Measurements from ENCODE around the gene KIF18B. TPM values are rescaled to one million over a fixed set of nuclear protein-coding genes. Genes with fewer than 3 reads are reported as not detected.

The KIF18B gene
- total RNA-seq, 2 experiments from 2014 or later, result 104 to 113 TPM

GRCh38 chr17:44967907-44968224, 20.3 kb upstream of the KIF18B start:
- no peaks in the 10 kb centered on the region for H3K36me3 Mint-ChIP-seq (ENCODE audit: low read depth)
- DNase-seq (no peak), ATAC-seq (no peak)
- CTCF ChIA-PET, result interaction anchor here (1.0 to 1.5 kb wide), 2 partner anchors 48 to 131 kb away, joined by 5 read pairs; no protein-coding TSS in a partner anchor
- H3K27ac Mint-ChIP-seq, result no peak overlapping the region
- peaks cover 75% of the 10 kb centered on the region for H3K27me3 Mint-ChIP-seq (ENCODE audit: low read depth)
- no peak overlapping the region for H3K4me3 Mint-ChIP-seq
- no peaks in the 10 kb centered on the region for H3K9me3 Mint-ChIP-seq (ENCODE audit: insufficient read depth)
- H3K4me1 Mint-ChIP-seq (ENCODE audit: low read depth), result peaks cover 31% of the 10 kb centered on the region
- POLR2A ChIA-PET, result interaction anchor here (1.2 to 1.4 kb wide), 3 partner anchors 19 to 52 kb away, joined by 3 to 5 read pairs (median 3); no protein-coding TSS in a partner anchor

- ChIA-PET POLR2A (no interaction called here), CTCF (interaction anchor here (1.1 kb wide), 1 partner anchor 55 kb away, joined by 7 read pairs; no protein-coding TSS in a partner anchor)
- peaks cover 30% of the 10 kb centered on the region for H3K4me1 Mint-ChIP-seq (ENCODE audit: low read depth)
- H3K4me3 Mint-ChIP-seq, result no peak overlapping the region
- no peaks in the 10 kb centered on the region for H3K36me3 Mint-ChIP-seq (ENCODE audit: low read depth)
- peaks cover 74% of the 10 kb centered on the region for H3K27me3 Mint-ChIP-seq (ENCODE audit: low read depth)
- peak; percentile 2 for ATAC-seq
- no peaks in the 10 kb centered on the region for H3K9me3 Mint-ChIP-seq (ENCODE audit: insufficient read depth)
- H3K27ac Mint-ChIP-seq, result no peak overlapping the region
- no peak for DNase-seq
Observed at GRCh38 chr17:44967026-44967906, 19.7 kb upstream of the KIF18B start.

GRCh38 chr17:44966348-44967025, 18.9 kb upstream of the KIF18B start:
- no peak for DNase-seq
- POLR2A ChIA-PET, result interaction anchor here (1.5 kb wide), 1 partner anchor 10 kb away, joined by 3 read pairs; no protein-coding TSS in a partner anchor

GRCh38 chr17:44965481-44966234, 18.1 kb upstream of the KIF18B start:
- no peak for ATAC-seq
- H3K9me3 Mint-ChIP-seq (ENCODE audit: insufficient read depth), result no peaks in the 10 kb centered on the region
- H3K27me3 Mint-ChIP-seq (ENCODE audit: low read depth), result peaks cover 67% of the 10 kb centered on the region
- no peak for DNase-seq
- ChIA-PET POLR2A (interaction anchor here (1.5 kb wide), 1 partner anchor 9 kb away, joined by 3 read pairs; no protein-coding TSS in a partner anchor), CTCF (interaction anchor here (1.1 kb wide), 1 partner anchor 57 kb away, joined by 7 read pairs; no protein-coding TSS in a partner anchor)
- H3K4me1 Mint-ChIP-seq (ENCODE audit: low read depth), result peaks cover 26% of the 10 kb centered on the region
- no peak overlapping the region for H3K4me3 Mint-ChIP-seq
- H3K27ac Mint-ChIP-seq, result no peak overlapping the region
- H3K36me3 Mint-ChIP-seq (ENCODE audit: low read depth), result no peaks in the 10 kb centered on the region

More at GRCh38 chr17:44966348-44967025, 18.9 kb upstream of the KIF18B start:
- ATAC-seq, result no peak
- peaks cover 25% of the 10 kb centered on the region for H3K4me1 Mint-ChIP-seq (ENCODE audit: low read depth)
- no peak overlapping the region for H3K4me3 Mint-ChIP-seq
- H3K36me3 Mint-ChIP-seq (ENCODE audit: low read depth), result no peaks in the 10 kb centered on the region
- no peak overlapping the region for H3K27ac Mint-ChIP-seq
- CTCF ChIA-PET, result interaction anchor here (1.1 kb wide), 1 partner anchor 56 kb away, joined by 7 read pairs; no protein-coding TSS in a partner anchor
- no peaks in the 10 kb centered on the region for H3K9me3 Mint-ChIP-seq (ENCODE audit: insufficient read depth)
- H3K27me3 Mint-ChIP-seq (ENCODE audit: low read depth), result peaks cover 69% of the 10 kb centered on the region

GRCh38 chr17:44961921-44962350, 14.4 kb upstream of the KIF18B start:
- POLR2A ChIA-PET, result interaction anchor here (0.7 kb wide), 1 partner anchor 8 kb away, joined by 3 read pairs; no protein-coding TSS in a partner anchor
- no peak overlapping the region for H3K4me3 Mint-ChIP-seq
- H3K27ac Mint-ChIP-seq, result no peak overlapping the region
- H3K9me3 Mint-ChIP-seq (ENCODE audit: insufficient read depth), result no peaks in the 10 kb centered on the region
- ATAC-seq (no peak), DNase-seq (no peak)
- peaks cover 12% of the 10 kb centered on the region for H3K4me1 Mint-ChIP-seq (ENCODE audit: low read depth)
- H3K36me3 Mint-ChIP-seq (ENCODE audit: low read depth), result no peaks in the 10 kb centered on the region
- peaks cover 60% of the 10 kb centered on the region for H3K27me3 Mint-ChIP-seq (ENCODE audit: low read depth)
- CTCF ChIA-PET, result interaction anchor here (1.0 to 1.1 kb wide), 2 partner anchors 41 to 63 kb away, joined by 3 read pairs; no protein-coding TSS in a partner anchor

- H3K27ac Mint-ChIP-seq, result no peak overlapping the region
Observed at GRCh38 chr17:44960691-44961090, 13.1 kb upstream of the KIF18B start.

GRCh38 chr17:44959821-44960531, 12.4 kb upstream of the KIF18B start:
- no peak for DNase-seq
- H3K36me3 Mint-ChIP-seq (ENCODE audit: low read depth), result no peaks in the 10 kb centered on the region
- H3K27ac Mint-ChIP-seq, result no peak overlapping the region
- no peak overlapping the region for H3K4me3 Mint-ChIP-seq
- H3K9me3 Mint-ChIP-seq (ENCODE audit: insufficient read depth), result no peaks in the 10 kb centered on the region
- POLR2A ChIA-PET, result no interaction called here
- H3K27me3 Mint-ChIP-seq (ENCODE audit: low read depth), result peaks cover 49% of the 10 kb centered on the region
- no peak for ATAC-seq
- peaks cover 5% of the 10 kb centered on the region for H3K4me1 Mint-ChIP-seq (ENCODE audit: low read depth)
- CTCF ChIA-PET, result interaction anchor here (1.6 to 1.9 kb wide), 2 partner anchors 40 to 183 kb away, joined by 4 read pairs; no protein-coding TSS in a partner anchor

More at GRCh38 chr17:44960691-44961090, 13.1 kb upstream of the KIF18B start:
- no peak overlapping the region for H3K4me3 Mint-ChIP-seq
- peaks cover 52% of the 10 kb centered on the region for H3K27me3 Mint-ChIP-seq (ENCODE audit: low read depth)
- no peaks in the 10 kb centered on the region for H3K36me3 Mint-ChIP-seq (ENCODE audit: low read depth)
- no peaks in the 10 kb centered on the region for H3K9me3 Mint-ChIP-seq (ENCODE audit: insufficient read depth)
- ATAC-seq (no peak), DNase-seq (no peak)
- POLR2A ChIA-PET, result no interaction called here
- H3K4me1 Mint-ChIP-seq (ENCODE audit: low read depth), result peaks cover 5% of the 10 kb centered on the region
- CTCF ChIA-PET, result interaction anchor here (1.1 to 1.6 kb wide), 2 partner anchors 41 to 62 kb away, joined by 3 to 4 read pairs; no protein-coding TSS in a partner anchor

GRCh38 chr17:44956998-44957981, 9.7 kb upstream of the KIF18B start:
- DNase-seq, result no peak
- H3K4me3 Mint-ChIP-seq, result no peak overlapping the region
- ChIA-PET POLR2A (interaction anchor here (0.9 kb wide), 1 partner anchor 8 kb away, joined by 3 read pairs; no protein-coding TSS in a partner anchor), CTCF (interaction anchor here (1.1 to 1.2 kb wide), 2 partner anchors 12 to 179 kb away, joined by 3 read pairs; no protein-coding TSS in a partner anchor)
- peaks cover 34% of the 10 kb centered on the region for H3K27me3 Mint-ChIP-seq (ENCODE audit: low read depth)
- no peak for ATAC-seq
- H3K27ac Mint-ChIP-seq, result no peak overlapping the region
- H3K4me1 Mint-ChIP-seq (ENCODE audit: low read depth), result peaks cover 5% of the 10 kb centered on the region
- H3K36me3 Mint-ChIP-seq (ENCODE audit: low read depth), result no peaks in the 10 kb centered on the region
- no peaks in the 10 kb centered on the region for H3K9me3 Mint-ChIP-seq (ENCODE audit: insufficient read depth)

GRCh38 chr17:44955674-44956425, 8.3 kb upstream of the KIF18B start:
- ChIA-PET POLR2A (interaction anchor here (0.7 to 0.8 kb wide), 2 partner anchors 49 to 267 kb away, joined by 3 read pairs; no protein-coding TSS in a partner anchor), CTCF (interaction anchor here (2.4 kb wide), 1 partner anchor 66 kb away, joined by 7 read pairs; no protein-coding TSS in a partner anchor)
- H3K36me3 Mint-ChIP-seq (ENCODE audit: low read depth), result no peaks in the 10 kb centered on the region
- H3K27ac Mint-ChIP-seq, result no peak overlapping the region
- no peaks in the 10 kb centered on the region for H3K9me3 Mint-ChIP-seq (ENCODE audit: insufficient read depth)
- H3K4me3 Mint-ChIP-seq, result no peak overlapping the region
- no peak for ATAC-seq
- peaks cover 5% of the 10 kb centered on the region for H3K4me1 Mint-ChIP-seq (ENCODE audit: low read depth)
- peaks cover 35% of the 10 kb centered on the region for H3K27me3 Mint-ChIP-seq (ENCODE audit: low read depth)
- DNase-seq, result no peak

Measured in activated CD8-positive, alpha-beta T cell treated with anti-CD3 and anti-CD28 coated beads, Interleukin-2, amount 10 ng/mL, durations not matched to agents 7 days and 5 days (primary cell).